Esophagus mucosa (tissue), 1 donor: ENCODE data around the gene SMIM43. TPM values are rescaled to one million over a fixed set of nuclear protein-coding genes. Genes with fewer than 3 reads are reported as not detected.

Experiments used
- ATAC-seq: fragments of 200-7000 bp; cut with Tn5 transposase; one replicate; pipeline ENCODE4 v1.9.1; 2020
- total RNA-seq: library from RNA; stranded (reverse); gene quantifications from one replicate; pipeline ENCODE4 v1.2.4, GENCODE V29; 2023
- donor health status: DM: yes; HTN: yes; CAD: no.

SMIM43 gene
- not detected for total RNA-seq

DNA sequence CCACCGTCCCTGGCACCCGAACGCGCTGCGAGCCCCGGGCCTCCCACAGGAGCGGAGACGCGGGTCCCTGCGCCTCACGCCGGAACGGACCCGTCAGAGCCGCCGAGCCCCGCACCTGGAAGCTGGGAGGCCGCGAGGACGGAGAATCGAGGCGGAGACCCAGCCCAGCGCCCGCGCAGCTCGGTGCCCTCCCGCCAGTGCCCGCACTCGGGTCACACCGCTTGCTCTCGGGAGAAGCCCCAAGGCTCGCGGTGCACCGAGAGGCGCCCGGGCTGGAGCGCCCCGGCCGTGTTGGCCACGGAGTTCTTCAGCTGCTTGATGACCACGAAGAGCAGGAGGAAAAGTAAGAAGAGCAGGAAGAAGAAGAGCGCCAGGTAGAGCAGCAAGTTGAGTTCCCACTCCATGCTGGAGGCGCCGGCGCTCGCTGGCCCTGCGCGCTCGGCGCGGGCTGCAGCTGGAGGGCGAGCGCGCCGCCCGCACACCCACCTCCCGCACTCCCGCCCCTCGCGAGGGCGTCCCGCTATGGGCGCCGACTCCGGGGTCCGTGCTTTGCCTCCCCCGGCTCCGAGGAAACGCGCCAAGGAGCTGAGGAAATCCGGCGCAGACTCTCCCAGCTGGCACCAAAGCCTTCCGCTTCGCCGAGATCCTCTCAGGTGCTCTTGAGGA lies at the start of gene SMIM43:
TSS of gene SMIM43 (minus strand) at position 463 of the 666 bp plus-strand sequence. CDS start at position 404, 59 bp downstream.
- ATAC-seq: no peak

DNA sequence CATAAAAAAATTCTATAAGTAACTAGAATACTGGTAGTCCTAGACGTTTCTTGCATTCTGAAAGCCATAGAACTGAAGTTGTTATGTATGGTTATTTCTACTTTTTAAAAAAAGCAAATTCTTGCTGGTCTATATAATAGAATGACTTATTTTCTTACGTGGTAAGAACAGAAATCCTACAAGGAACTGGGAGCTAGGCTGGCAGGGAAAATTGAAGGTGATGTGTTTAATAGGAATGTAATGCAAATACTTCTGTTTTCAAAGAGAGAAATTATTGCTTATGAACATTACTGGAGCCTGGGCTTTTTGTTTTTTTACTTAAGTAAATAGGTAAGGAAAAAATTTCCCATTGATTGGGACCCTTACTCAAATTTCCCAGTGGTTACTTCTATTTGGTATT lies 49.8 kb upstream of the SMIM43 start:
- ATAC-seq: no peak

DNA sequence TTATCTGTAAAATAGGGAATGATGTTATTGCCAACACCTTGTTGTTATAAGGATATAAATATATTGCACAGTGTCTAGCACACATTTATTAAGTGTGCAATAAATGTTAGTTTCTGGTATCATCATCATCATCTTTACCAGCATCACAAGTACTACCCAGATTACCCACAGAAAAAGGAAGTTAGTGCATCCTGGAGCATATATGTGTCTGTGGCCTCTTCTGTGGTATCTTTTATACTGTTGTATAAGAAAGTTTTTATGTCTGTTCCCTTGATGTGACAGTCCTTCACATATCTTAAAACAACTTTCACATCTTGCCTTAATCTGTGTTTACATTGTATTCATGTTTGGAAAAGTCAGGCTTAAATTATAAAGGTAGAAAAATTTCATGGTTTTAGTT lies 46.2 kb upstream of the SMIM43 start:
- no peak for ATAC-seq

DNA sequence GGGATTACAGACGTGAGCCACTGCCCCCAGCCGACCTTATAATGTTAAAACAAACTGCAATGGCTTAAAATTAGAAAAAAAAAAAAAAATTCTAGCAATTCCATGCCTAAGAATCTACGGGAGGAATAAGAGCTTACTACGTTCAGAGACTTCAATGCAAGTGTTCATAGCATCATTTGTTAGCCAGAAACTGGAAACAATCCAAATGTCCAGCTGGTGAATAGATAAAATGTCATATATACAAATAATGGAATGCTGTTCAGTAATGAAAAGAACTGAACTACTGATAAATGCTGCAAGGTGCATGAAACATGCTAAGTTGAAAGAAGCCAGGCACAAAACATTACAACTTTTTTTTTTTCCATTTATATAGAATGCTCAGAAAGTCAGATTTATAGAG lies 41.4 kb upstream of the SMIM43 start:
- ATAC-seq: no peak

DNA sequence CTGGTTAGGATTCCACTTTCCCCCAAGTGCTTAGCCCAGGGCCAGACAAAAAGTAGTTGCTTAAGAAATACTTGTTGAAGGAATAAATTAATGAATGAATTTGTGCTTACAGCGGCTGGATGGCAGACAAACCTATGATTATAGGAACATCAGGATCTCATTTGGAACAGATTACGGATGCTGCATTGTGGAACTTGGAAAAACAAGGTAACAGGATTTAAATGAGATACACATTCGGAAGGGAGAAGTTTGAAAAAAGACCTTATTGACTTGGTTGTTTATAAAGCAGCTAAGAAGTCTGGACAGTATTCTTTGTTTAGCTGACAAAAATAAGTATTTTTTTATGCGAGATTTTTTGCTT lies 36.7 kb upstream of the SMIM43 start:
- ATAC-seq: no peak

DNA sequence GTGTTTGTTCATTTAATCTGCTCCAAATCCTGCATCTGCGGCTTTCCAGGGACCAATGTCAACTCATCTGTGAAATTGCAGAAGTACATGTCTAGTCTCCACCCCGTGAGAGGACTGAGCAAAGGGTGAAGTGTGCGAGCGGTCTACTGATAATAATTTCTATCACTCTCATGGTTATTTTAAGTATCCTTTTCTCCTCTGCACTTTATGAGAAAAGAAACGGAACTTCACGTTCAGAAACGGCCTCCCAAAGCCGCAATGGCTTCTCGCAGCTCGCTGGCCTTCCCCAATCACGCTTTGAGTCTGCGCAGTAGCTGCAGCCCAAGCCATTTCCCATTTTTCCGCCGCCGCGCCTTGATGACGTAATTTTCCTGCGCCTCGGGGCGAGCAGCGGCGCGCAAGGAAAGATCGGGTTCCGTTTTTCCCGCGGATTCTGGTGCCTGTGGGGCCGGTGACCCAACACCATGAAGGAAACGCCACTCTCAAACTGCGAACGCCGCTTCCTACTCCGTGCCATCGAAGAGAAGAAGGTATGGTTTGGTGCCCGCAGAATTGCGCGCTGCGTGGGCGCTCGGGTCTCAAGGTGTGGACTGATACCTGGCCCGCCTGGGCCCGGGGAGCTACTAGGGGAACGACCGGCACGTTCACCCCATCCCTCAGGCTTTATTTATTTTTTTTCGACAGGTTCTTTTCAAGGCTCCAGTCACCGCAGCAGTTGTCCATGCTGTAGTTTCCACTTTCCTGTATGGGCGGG lies 36.2 kb upstream of the SMIM43 start, which contains the start of gene EXOSC9:
TSS of gene EXOSC9 (plus strand) at position 363 of the 754 bp plus-strand sequence. CDS start at position 465, 102 bp downstream.
- peak; percentile 95 for ATAC-seq

DNA sequence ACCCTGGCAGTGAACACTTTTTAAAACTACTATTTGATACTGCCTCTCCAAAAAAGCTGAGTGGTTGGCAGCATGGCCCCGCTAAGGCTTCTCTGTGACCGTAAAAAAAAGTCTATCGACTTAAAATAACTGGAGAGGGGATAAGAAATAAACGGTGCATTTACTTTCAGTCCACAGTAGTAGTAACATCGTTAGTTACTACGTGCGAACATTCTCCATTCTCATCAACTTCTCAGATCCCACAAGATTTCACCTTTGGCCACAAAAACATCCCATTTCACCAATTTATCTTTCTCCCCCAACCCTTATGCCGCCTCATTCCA lies 35.6 kb upstream of the SMIM43 start:
- no peak for ATAC-seq

DNA sequence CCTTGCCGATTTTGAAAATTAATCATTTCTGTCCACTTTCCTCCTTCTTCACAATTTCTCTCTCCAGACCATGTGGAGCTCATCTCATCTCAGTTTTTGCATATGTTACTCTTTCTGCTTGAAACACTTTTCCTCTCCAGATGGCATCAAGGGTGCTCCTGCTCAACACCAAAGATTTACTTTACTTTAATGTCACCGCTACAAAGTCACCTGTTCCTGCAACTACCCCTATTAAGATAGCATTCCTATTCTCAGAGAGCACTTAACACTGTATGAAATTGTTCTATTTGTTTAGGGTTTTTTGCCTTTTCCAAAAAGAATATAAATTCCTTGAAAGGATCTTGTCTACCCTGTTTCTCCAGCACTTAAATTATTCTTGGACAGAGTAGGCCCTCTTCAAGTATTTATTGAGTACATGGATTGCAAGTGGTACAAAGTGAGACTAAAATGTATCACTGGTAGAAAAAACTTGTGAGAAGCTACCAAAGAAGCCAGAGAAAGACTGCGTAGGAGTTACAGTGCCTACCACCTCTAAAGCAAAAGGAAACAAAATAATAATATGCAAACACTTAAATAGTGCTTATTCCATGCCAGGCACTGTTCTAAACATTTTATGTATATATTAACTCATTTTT lies 35.0 kb upstream of the SMIM43 start:
- ATAC-seq: no peak

DNA sequence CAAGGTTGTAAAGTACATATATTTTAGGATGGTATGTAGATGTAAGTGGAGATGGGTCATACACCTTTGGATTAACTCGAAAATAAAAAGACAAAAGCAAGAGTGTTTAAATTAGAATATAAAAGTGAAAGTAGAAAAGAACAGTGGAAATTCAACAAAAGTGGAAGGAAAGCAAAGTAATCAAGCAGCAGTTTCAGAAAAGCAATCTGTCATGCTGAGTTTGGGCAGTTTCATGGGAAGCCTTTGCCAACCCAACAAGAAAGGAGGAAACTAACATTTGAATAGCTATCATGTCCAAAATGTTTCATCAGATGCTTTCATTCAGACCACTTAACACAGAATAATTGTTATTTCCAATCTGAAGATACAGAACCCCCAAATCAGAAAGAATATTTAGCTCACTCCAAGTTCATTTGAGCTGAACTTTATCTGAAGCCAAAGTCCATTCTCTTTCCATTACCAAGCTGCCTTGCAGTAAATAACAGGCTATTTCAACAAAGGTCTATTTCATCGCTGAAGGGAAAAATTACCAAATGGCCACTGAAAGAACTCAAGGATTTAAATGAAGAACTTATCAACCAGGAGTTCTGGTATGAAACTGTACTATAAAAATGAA lies 34.4 kb upstream of the SMIM43 start:
- ATAC-seq: no peak

DNA sequence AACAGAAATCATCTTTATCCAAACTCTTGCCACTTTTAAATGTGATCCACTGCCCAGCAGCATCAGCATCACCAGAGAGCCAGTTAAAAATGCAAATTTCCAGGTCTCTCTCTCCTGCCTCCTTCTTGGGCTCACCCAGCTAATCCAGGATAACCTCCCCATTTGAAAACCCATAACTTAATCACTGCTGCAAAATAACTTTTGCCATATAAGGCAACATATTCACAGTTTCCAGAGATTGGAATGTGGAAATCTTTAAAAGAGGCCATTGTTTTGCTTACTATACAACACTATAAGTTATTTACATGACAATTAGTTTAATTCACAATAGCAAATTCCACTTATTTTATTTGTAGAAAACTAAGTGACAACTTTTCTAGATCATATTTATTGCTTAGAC lies 31.3 kb upstream of the SMIM43 start:
- ATAC-seq: no peak

DNA sequence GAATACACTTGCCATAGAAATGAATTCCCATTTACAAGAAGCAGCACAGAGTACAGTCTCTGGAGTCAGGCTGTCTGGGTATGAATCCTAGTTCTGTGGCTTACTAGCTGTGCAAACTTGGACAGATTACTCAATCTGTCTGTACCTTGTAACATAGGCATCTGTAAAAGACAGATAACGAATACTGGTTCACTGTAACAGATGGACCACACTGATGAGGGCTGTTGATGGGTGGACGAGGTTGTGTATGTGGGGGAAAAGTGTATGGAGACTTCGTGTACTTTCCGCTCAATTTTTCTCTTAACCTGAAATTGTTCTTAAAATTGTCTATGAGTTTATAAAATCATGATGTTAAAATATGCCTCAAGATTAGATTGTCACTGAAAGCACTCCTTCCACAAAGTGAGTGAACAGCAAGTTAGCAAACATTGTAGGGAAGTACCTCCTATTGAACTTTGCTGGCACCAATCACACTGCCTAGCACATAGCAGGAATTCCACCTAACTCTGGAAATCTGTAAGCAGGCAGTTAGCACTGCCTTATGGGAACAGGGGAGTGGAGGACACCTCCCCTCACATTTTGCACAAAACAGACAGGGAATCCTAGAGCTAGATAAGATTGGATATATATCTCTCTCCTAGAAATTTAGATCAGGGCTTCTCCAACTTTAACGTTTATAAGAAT lies 29.7 kb upstream of the SMIM43 start:
- ATAC-seq: no peak

DNA sequence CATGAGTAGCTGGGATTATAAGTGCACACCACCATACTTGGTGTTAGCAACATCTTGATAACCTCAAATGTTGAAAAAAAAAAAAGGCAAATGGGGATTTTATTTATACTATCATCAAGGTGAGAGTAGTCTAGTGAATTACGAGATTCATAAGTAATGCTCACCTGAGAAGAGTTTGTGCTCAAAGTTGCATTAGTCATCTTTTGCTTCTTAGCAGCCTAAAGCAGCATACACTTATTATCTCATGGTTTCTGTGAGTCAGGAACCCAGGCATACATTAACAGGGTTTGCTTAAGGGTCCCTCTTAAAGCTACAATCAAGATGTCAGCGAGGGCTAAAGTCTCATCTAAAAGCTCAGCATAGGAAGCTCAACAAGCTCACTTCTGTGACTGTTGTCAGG lies 28.0 kb upstream of the SMIM43 start:
- no peak for ATAC-seq

DNA sequence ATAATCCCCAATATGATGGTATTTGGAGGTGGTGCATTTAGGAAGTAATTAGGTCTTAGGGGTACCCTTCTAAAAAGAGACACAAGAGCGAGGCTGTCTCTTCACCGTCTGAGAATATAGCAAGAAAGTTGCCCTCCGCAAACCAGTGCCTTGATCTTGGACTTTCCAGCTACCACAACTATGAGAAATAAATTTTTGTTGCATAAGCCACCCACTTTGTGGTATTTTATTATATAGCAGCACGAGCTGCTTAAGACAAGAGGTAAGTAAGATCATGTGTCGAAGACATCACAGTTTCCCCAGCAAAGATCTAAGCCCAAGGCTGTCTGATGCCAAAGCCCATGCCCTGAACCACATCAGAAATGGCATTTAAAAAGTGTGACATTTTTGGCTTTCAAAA lies 26.5 kb upstream of the SMIM43 start:
- ATAC-seq: no peak

DNA sequence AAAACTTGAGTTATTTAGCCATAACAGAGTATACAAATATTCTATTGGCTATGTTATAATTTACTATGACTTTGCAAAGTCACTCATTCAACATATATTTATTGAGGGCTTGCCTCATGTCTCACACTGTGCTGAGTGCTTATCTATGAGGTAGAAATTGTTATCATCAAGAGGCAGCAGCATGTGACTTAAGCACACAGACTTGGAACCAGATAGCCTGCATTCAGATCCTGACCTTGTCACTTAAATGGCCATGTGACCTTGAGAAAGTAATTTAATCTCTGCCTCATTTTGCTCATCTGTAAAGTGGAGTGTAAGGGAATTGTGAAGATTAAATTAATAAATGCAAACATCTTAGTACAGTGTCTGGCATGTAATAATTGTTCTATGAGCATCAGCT lies 26.0 kb upstream of the SMIM43 start:
- no peak for ATAC-seq

DNA sequence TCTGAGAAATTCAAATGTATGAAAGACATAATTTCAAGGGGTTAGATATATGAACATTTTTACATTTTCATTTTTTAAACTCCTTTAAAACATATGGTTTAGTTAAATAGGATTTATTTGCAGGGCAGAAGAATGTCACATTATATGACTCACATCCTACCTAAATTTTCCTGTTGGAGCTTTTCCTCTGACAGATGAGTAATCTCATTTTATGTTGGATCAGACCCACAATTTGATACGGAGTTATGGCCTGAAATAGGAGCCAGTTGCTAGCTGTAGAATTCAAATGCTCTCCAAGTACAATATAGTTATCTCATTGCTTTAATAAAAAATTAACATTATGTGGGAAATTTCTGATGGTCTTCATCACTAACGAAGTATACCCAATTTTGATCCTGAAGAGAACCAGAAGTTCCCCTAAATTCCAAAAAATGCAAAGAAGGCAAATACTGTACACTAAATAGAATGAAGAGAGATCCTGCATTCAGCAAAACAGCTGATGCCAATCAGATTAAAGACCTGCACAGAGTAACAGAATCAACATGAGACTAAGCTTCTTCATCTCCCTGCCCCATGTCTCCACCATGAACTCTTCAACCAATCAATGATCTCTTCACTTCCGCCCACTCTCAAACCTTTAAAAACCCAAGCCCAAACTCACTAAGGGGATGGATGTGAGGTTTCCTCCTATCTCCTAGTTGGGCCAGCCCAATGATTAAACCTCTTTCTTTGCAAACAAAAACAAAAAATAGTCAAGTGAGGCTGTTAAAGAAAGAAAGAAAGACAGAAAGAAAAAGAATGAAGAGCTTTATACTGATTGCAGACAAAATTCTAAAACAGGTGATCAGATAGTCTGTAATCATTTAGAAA lies 25.2 kb upstream of the SMIM43 start:
- no peak for ATAC-seq

DNA sequence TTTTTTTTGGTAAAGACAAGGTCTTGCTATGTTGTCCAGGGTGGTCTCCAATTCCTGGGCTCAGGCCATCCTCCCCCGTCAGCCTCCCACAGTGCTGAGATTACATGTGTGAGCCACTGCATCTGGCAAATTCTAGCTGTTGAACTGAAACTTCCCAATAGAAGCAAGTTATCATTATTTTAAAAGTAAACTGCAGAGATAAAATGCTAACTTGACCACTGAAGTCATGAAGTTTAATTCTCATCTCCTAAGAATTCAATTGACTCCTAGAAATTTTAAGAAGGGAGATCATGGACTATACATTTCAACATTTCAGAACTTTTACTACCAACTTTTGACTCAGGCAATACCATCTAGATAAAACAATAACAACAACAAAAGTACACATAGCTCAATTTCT lies 24.5 kb upstream of the SMIM43 start:
- ATAC-seq: no peak

DNA sequence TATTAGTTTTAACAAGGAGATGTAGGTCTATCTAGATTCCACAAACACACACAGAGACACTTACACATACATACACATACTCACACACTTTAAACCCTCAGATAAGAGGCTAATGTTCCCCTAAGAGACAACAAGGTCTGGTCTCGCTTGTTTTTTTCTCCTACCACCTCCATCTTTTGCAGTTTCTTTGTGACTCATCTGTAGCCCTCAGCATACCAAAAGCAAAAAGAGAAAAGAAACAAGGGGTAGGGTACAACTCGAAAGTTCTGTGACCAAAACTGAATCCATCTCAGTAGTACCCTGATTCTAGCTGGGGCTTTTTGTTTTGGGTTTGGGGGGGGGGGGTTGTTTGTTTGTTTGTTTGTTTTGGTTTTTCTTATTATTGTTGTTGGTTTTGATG lies 23.9 kb upstream of the SMIM43 start:
- ATAC-seq: no peak

DNA sequence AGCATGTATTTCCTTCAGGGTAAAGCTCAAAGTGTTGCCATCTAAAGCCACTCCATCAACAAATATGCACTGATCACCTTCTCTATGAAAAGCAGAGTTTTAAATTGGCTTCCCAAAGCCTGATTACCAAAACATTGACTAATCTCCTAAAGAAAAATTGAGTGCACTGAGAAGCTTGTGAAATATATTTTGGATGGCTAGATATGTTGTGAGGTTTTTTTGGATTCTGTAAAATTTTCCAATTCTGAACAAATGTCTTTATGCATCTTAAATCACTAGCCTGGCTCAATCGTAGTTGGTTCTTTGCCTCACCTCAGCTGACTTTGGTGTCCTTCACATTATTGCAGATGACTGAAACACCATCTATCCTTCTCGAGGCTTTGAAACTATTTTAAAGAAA lies 21.3 kb upstream of the SMIM43 start:
- ATAC-seq: no peak

DNA sequence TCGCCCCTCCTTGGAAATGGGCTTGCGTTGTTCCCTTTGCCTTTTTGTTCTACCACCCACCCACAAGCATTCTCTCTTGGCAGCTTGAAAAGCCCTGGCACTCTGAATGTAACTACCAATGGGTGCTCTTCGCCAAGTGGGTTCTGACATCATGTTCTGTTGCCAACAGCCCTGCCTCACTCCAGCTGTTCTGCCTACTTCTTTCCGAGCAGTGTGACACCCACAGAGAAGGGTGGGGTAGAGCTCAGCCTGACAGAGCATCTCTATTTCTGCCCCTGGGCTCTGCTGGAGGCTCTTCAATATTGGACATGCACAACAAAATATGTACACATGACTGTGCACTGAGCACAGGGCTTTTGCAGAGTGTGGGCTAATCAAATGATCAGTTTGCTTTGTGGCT lies 20.5 kb upstream of the SMIM43 start:
- no peak for ATAC-seq

DNA sequence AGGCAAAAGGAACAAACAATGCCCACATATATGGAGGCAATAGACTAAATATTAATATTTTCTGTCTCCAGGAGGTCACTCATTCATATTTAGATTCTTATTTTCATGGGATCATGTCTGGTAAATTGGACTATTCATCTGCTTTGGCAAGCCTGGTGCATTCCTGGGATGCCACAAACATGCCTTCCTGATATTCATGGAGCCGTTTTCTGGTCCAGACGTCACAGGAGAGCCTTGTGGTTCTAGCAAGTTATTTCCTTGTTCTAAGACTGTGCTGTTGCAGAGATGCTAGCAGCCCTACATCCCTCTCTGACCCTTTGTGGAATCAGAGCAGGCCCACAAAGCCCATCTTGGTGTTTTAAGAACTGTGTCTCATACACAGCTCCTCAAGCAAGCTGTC lies 20.0 kb upstream of the SMIM43 start:
- ATAC-seq: no peak

DNA sequence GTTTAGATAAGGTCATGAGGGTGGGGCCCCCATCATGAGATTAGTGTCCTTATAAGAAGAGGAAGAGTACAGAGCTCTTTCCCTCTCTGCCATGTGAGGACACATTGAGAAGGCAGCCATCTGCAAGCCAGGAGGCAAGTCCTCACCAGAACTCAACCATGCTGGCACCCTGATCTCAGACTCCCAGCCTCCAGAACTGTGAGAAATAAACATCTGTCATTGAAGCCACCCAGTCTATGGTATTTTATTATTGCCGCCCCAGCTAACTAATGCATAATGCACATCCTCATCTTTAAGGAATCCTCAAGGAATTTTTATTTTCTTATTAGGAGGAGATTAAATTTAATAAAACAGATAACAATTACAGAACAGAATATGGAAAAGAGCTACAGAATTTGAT lies 19.4 kb upstream of the SMIM43 start:
- ATAC-seq: no peak

DNA sequence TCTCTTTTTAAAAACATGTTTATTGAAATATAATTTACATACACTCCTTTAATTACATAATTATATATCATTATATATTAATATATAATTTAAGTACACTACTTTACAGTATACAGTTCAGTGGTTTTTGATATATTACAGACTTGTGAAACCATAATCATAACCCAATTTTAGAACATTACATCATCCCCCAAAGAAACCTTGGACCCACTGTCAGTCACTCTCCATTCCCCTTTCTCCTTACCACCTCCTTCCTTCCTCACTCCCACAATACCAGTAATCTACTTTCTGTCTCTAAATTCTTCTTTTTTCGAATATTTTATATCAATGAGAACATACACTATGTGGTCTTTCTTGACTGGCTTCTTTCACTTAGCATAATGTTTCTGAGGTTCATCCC lies 18.2 kb upstream of the SMIM43 start:
- no peak for ATAC-seq
